Activated naive CD8-positive, alpha-beta T cell treated with anti-CD3 and anti-CD28 coated beads, Interleukin-2, amount 10 ng/mL, durations not matched to agents 7 days and 5 days (primary cell): ENCODE data around the gene NDUFA13. TPM values are rescaled to one million over a fixed set of nuclear protein-coding genes. Genes with fewer than 3 reads are reported as not detected.

Experiments used
- ATAC-seq: fragments of 150-1000 bp; cut with Tn5 transposase; one replicate; pipeline ENCODE4 v1.10.0; 2021; ENCODE audit warnings: low read depth, moderate library complexity
- POLR2A ChIA-PET: fragments of 350-600 bp; sonication (Branson Sonifier 250); formaldehyde crosslinking; loops from one replicate; lab custom pipeline; 2021; ENCODE audit warnings: antibody characterized with exemption; lab: Charles Lee
- DNase-seq: peaks from one replicate; pipeline ENCODE4 v3.0.0; 2021
- H3K27ac Mint-ChIP-seq: one replicate; pipeline ENCODE4 v1.8.0; 2022; ENCODE audit warnings: mild to moderate bottlenecking, mixed read lengths
- H3K27me3 Mint-ChIP-seq: one replicate; pipeline ENCODE4 v1.8.0; 2022; ENCODE audit warnings: mild to moderate bottlenecking, moderate library complexity, mixed read lengths
- H3K36me3 Mint-ChIP-seq: one replicate; pipeline ENCODE4 v1.8.0; 2021; ENCODE audit warnings: mild to moderate bottlenecking, mixed read lengths
- H3K4me1 Mint-ChIP-seq: one replicate; pipeline ENCODE4 v1.8.0; 2021; ENCODE audit warnings: mixed read lengths
- H3K4me3 Mint-ChIP-seq: one replicate; pipeline ENCODE4 v1.8.0; 2022; ENCODE audit warnings: mild to moderate bottlenecking, moderate library complexity, mixed read lengths
- H3K9me3 Mint-ChIP-seq: one replicate; pipeline ENCODE4 v1.8.0; 2021; ENCODE audit warnings: mixed read lengths
- total RNA-seq, 2 experiments: library from RNA; stranded (reverse); gene quantifications; one replicate each; pipeline ENCODE4 v1.2.3, GENCODE V29; 2021

NDUFA13 gene
- total RNA-seq, 2 experiments from 2014 or later, result 306 to 336 TPM

- H3K27ac Mint-ChIP-seq, result peak overlapping the region; percentile 45
- no peak overlapping the region for H3K4me3 Mint-ChIP-seq
- peaks cover 10% of the 10 kb centered on the region for H3K36me3 Mint-ChIP-seq
- peaks cover 20% of the 10 kb centered on the region for H3K4me1 Mint-ChIP-seq
- POLR2A ChIA-PET, result no interaction called here
- no peaks in the 10 kb centered on the region for H3K9me3 Mint-ChIP-seq
- ATAC-seq (no peak), DNase-seq (no peak)
- no peaks in the 10 kb centered on the region for H3K27me3 Mint-ChIP-seq
Observed at GRCh38 chr19:19493841-19494546, 22.0 kb upstream of the NDUFA13 start.

GRCh38 chr19:19495614-19496603 lies 20.1 kb upstream of the NDUFA13 start:
- Mint-ChIP-seq H3K9me3 (no peaks in the 10 kb centered on the region), H3K4me1 (peaks cover 2% of the 10 kb centered on the region), H3K4me3 (no peak overlapping the region), H3K27ac (no peak overlapping the region), H3K36me3 (peaks cover 11% of the 10 kb centered on the region), H3K27me3 (no peaks in the 10 kb centered on the region)
- POLR2A ChIA-PET, result interaction anchor here (0.5 to 0.6 kb wide), 2 partner anchors 13 to 157 kb away, joined by 3 to 5 read pairs; no protein-coding TSS in a partner anchor
- no peak for ATAC-seq
- DNase-seq, result no peak

- H3K4me1 Mint-ChIP-seq, result peaks cover 2% of the 10 kb centered on the region
- no peak overlapping the region for H3K27ac Mint-ChIP-seq
- POLR2A ChIA-PET, result no interaction called here
- no peaks in the 10 kb centered on the region for H3K9me3 Mint-ChIP-seq
- ATAC-seq (no peak), DNase-seq (no peak)
- H3K4me3 Mint-ChIP-seq, result no peak overlapping the region
- no peaks in the 10 kb centered on the region for H3K27me3 Mint-ChIP-seq
- H3K36me3 Mint-ChIP-seq, result peaks cover 24% of the 10 kb centered on the region
Observed at GRCh38 chr19:19498255-19498991, 17.6 kb upstream of the NDUFA13 start.

GRCh38 chr19:19499272-19499995 lies 16.6 kb upstream of the NDUFA13 start:
- Mint-ChIP-seq H3K9me3 (no peaks in the 10 kb centered on the region), H3K4me3 (no peak overlapping the region), H3K36me3 (peaks cover 28% of the 10 kb centered on the region), H3K27me3 (no peaks in the 10 kb centered on the region), H3K4me1 (peaks cover 2% of the 10 kb centered on the region), H3K27ac (no peak overlapping the region)
- POLR2A ChIA-PET, result no interaction called here
- DNase-seq (no peak), ATAC-seq (no peak)

- POLR2A ChIA-PET, result no interaction called here
- no peak for DNase-seq
- H3K9me3 Mint-ChIP-seq, result no peaks in the 10 kb centered on the region
- H3K36me3 Mint-ChIP-seq, result peaks cover 19% of the 10 kb centered on the region
- H3K27me3 Mint-ChIP-seq, result no peaks in the 10 kb centered on the region
- no peaks in the 10 kb centered on the region for H3K4me1 Mint-ChIP-seq
- H3K27ac Mint-ChIP-seq, result no peak overlapping the region
- ATAC-seq, result no peak
- H3K4me3 Mint-ChIP-seq, result no peak overlapping the region
Observed at GRCh38 chr19:19500975-19501644, 14.9 kb upstream of the NDUFA13 start.

GRCh38 chr19:19501798-19502197 lies 14.2 kb upstream of the NDUFA13 start:
- ATAC-seq, result no peak
- DNase-seq, result no peak
- Mint-ChIP-seq H3K4me1 (no peaks in the 10 kb centered on the region), H3K4me3 (no peak overlapping the region), H3K27me3 (no peaks in the 10 kb centered on the region), H3K9me3 (no peaks in the 10 kb centered on the region), H3K27ac (no peak overlapping the region), H3K36me3 (peaks cover 22% of the 10 kb centered on the region)
- POLR2A ChIA-PET, result no interaction called here

- Mint-ChIP-seq H3K4me3 (no peak overlapping the region), H3K9me3 (no peaks in the 10 kb centered on the region), H3K36me3 (peaks cover 24% of the 10 kb centered on the region), H3K4me1 (no peaks in the 10 kb centered on the region), H3K27ac (no peak overlapping the region), H3K27me3 (no peaks in the 10 kb centered on the region)
- POLR2A ChIA-PET, result no interaction called here
- DNase-seq, result no peak
- ATAC-seq, result no peak
Observed at GRCh38 chr19:19502281-19502680, 13.7 kb upstream of the NDUFA13 start.

GRCh38 chr19:19502808-19503602 lies 13.0 kb upstream of the NDUFA13 start:
- Mint-ChIP-seq H3K27ac (peak overlapping the region; percentile 14), H3K9me3 (no peaks in the 10 kb centered on the region), H3K36me3 (peaks cover 27% of the 10 kb centered on the region), H3K27me3 (no peaks in the 10 kb centered on the region), H3K4me3 (no peak overlapping the region), H3K4me1 (no peaks in the 10 kb centered on the region)
- ATAC-seq (no peak), DNase-seq (no peak)
- POLR2A ChIA-PET, result no interaction called here

GRCh38 chr19:19504754-19505668 lies 11.0 kb upstream of the NDUFA13 start:
- H3K4me3 Mint-ChIP-seq, result no peak overlapping the region
- ATAC-seq (no peak), DNase-seq (no peak)
- H3K27ac Mint-ChIP-seq, result no peak overlapping the region
- H3K27me3 Mint-ChIP-seq, result no peaks in the 10 kb centered on the region
- peaks cover 27% of the 10 kb centered on the region for H3K36me3 Mint-ChIP-seq
- H3K9me3 Mint-ChIP-seq, result no peaks in the 10 kb centered on the region
- no peaks in the 10 kb centered on the region for H3K4me1 Mint-ChIP-seq
- POLR2A ChIA-PET, result interaction anchor here (0.5 to 0.7 kb wide), 3 partner anchors 43 to 314 kb away, joined by 3 to 4 read pairs (median 3); no protein-coding TSS in a partner anchor

- DNase-seq (no peak), ATAC-seq (no peak)
- Mint-ChIP-seq H3K9me3 (no peaks in the 10 kb centered on the region), H3K27ac (no peak overlapping the region), H3K27me3 (no peaks in the 10 kb centered on the region), H3K4me1 (no peaks in the 10 kb centered on the region), H3K4me3 (no peak overlapping the region), H3K36me3 (peaks cover 26% of the 10 kb centered on the region)
- POLR2A ChIA-PET, result no interaction called here
Observed at GRCh38 chr19:19505669-19506326, 10.2 kb upstream of the NDUFA13 start.

GRCh38 chr19:19506592-19506991 lies 9.4 kb upstream of the NDUFA13 start:
- no peaks in the 10 kb centered on the region for H3K27me3 Mint-ChIP-seq
- peaks cover 22% of the 10 kb centered on the region for H3K36me3 Mint-ChIP-seq
- POLR2A ChIA-PET, result no interaction called here

More at GRCh38 chr19:19506592-19506991, 9.4 kb upstream of the NDUFA13 start:
- no peaks in the 10 kb centered on the region for H3K4me1 Mint-ChIP-seq
- ATAC-seq (no peak), DNase-seq (no peak)
- H3K4me3 Mint-ChIP-seq, result no peak overlapping the region
- H3K9me3 Mint-ChIP-seq, result no peaks in the 10 kb centered on the region
- H3K27ac Mint-ChIP-seq, result no peak overlapping the region
